CD4-positive, alpha-beta T cell (primary cell): ENCODE measurements around the gene MCC. TPM values are rescaled to one million over a fixed set of nuclear protein-coding genes. Genes with fewer than 3 reads are reported as not detected.

ENCODE experiments used
- ATAC-seq: fragments of 200-7000 bp; cut with Tn5 transposase; one replicate; pipeline ENCODE4 v1.10.0; 2022; ENCODE audit warnings: mild to moderate bottlenecking; ENCODE audit not compliant: poor library complexity
- CTCF ChIA-PET: fragments of 350-600 bp; sonication (Branson Sonifier 250); formaldehyde crosslinking; loops from one replicate; lab custom pipeline; 2021; ENCODE audit warnings: antibody characterized with exemption, inconsistent platforms; lab: Charles Lee
- POLR2A ChIA-PET: fragments of 350-600 bp; sonication (Branson Sonifier 250); formaldehyde crosslinking; loops from one replicate; lab custom pipeline; 2021; ENCODE audit warnings: antibody characterized with exemption, inconsistent platforms; lab: Charles Lee
- DNase-seq, 14 experiments: peaks; one replicate each; pipeline ENCODE4 v3.0.0-alpha.2; 2013 to 2020; ENCODE audit warnings: mixed read lengths in 2 of 14
- H3K27ac ChIP-seq, 2 donors: one replicate each; pipeline versions ENCODE4 v1.5.1 to v1.7.0; 2013; ENCODE audit warnings: low read length in 2 of 2, low read depth in 1 of 2, mild to moderate bottlenecking in 1 of 2
- H3K27me3 ChIP-seq, 2 experiments: 1 replicate in 1 of 2; 2 replicates in 1 of 2; pipeline versions ENCODE4 v1.6.1 to v1.7.0; 2013; ENCODE audit warnings: low read length in 2 of 2, control low read depth in 1 of 2, mild to moderate bottlenecking in 1 of 2, moderate library complexity in 1 of 2; ENCODE audit not compliant: insufficient read depth in 2 of 2, control insufficient read depth in 1 of 2
- H3K36me3 ChIP-seq: one replicate; pipeline ENCODE4 v1.6.1; 2013; ENCODE audit warnings: low read length, control low read depth; ENCODE audit not compliant: insufficient read depth
- H3K4me1 ChIP-seq: one replicate; pipeline ENCODE4 v1.6.1; 2013; ENCODE audit warnings: low read length, control low read depth; ENCODE audit not compliant: insufficient read depth
- H3K4me3 ChIP-seq: one replicate; pipeline ENCODE4 v1.5.1; 2013; ENCODE audit warnings: mild to moderate bottlenecking, low read length, moderate library complexity
- H3K9me3 ChIP-seq, 2 experiments: 1 replicate in 1 of 2; 2 replicates in 1 of 2; pipeline versions ENCODE4 v1.6.1 to v1.7.0; 2013; ENCODE audit warnings: low read length in 2 of 2, mild to moderate bottlenecking in 2 of 2, control low read depth in 1 of 2, moderate library complexity in 1 of 2; ENCODE audit not compliant: control insufficient read depth in 1 of 2, insufficient read depth in 1 of 2
- H3K27ac Mint-ChIP-seq: one replicate; pipeline ENCODE4 v1.8.0; 2020; ENCODE audit warnings: mixed read lengths
- H3K27me3 Mint-ChIP-seq: one replicate; pipeline ENCODE4 v1.8.0; 2021; ENCODE audit warnings: mixed read lengths
- H3K36me3 Mint-ChIP-seq: one replicate; pipeline ENCODE4 v1.8.0; 2021; ENCODE audit warnings: low read depth, mixed read lengths
- H3K4me1 Mint-ChIP-seq: one replicate; pipeline ENCODE4 v1.8.0; 2021; ENCODE audit warnings: low read depth, mixed read lengths
- H3K4me3 Mint-ChIP-seq: one replicate; pipeline ENCODE4 v1.8.0; 2020; ENCODE audit warnings: mild to moderate bottlenecking, mixed read lengths
- H3K9me3 Mint-ChIP-seq: one replicate; pipeline ENCODE4 v1.8.0; 2020; ENCODE audit warnings: mixed read lengths
- intact Hi-C, 2 experiments: fragments of 100-400 bp; cut with DNase I in 1 of 2; cut with micrococcal nuclease in 1 of 2; formaldehyde crosslinking; loops; one replicate each; pipeline versions ENCODE4 v1.15.1 to v1.9.0; 2023 to 2025; cut with DNase I, micrococcal nuclease
- total RNA-seq, 174 experiments: library from RNA in 2 of 174; stranded (reverse) in 2 of 174; gene quantifications; one replicate each; pipeline ENCODE4 v1.2.3 and lab custom pipeline; 2021 to 2026
- TF ChIP-seq, protein P1 (sequence below): fragments of 200-600 bp; IDR thresholded peaks from one replicate; pipeline ENCODE4 v1.8.0; 2022; ENCODE audit warnings: antibody characterized with exemption, mild to moderate bottlenecking

MCC gene
- total RNA-seq, 2 experiments from 2014 or later, result 3.2 to 3.3 TPM

DNA sequence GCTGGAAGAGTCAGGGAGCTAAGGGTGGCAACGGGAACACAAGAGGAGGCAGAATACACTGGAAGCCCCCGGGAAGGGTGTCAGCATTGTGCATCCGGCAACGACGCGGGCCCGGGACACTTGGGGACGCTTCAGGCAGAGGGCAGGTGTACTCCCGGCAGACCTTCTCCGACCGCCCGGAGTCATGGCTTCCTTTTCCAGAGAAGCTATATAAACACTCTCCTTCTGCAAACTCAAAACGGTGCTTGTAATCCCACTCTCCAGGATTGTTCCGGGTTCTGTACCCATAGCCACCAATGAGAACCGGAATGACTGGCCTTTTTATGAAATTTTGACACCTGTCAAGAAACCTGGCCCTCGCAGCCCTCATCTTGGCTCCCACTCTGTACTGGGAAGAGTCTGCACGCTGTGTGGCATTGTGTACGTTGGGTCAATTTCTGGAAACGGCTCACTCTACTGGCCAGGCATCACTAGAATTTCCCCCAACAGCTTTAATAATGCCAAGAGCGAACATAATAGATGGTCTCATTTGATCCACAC, 462 bp upstream of the MCC start:
- intact Hi-C loops, result loop anchor here in 1 of 2 experiments (10.0 kb wide), 1 partner anchor 154 kb away; no protein-coding TSS in a partner anchor
- Mint-ChIP-seq H3K27me3 (peaks cover 82% of the 10 kb centered on the region), H3K9me3 (peaks cover 12% of the 10 kb centered on the region), H3K4me1 (peaks cover 18% of the 10 kb centered on the region), H3K4me3 (peak overlapping the region; percentile 75), H3K36me3 (peaks cover 11% of the 10 kb centered on the region), H3K27ac (no peak overlapping the region)
- no peaks in the 10 kb centered on the region for H3K36me3 ChIP-seq
- ChIA-PET CTCF (interaction anchor here (0.8 kb wide), 1 partner anchor 11 kb away, joined by 3 read pairs; no protein-coding TSS in a partner anchor), POLR2A (interaction anchor here (1.9 kb wide), 1 partner anchor 24 kb away, joined by 7 read pairs; the partner anchor contains the start of gene YTHDC2)
- no peak overlapping the region for H3K27ac ChIP-seq
- ATAC-seq, result no peak
- H3K4me1 ChIP-seq, result peaks cover 24% of the 10 kb centered on the region
- peaks cover 53 to 57% of the 10 kb centered on the region in 2 experiments for H3K27me3 ChIP-seq
- peak in 1 of 14 experiments; percentile 14 for DNase-seq
- H3K9me3 ChIP-seq, result peaks cover 16 to 31% of the 10 kb centered on the region in 2 experiments
- H3K4me3 ChIP-seq, result peak overlapping the region; percentile 61
- TF ChIP-seq, protein P1, sequence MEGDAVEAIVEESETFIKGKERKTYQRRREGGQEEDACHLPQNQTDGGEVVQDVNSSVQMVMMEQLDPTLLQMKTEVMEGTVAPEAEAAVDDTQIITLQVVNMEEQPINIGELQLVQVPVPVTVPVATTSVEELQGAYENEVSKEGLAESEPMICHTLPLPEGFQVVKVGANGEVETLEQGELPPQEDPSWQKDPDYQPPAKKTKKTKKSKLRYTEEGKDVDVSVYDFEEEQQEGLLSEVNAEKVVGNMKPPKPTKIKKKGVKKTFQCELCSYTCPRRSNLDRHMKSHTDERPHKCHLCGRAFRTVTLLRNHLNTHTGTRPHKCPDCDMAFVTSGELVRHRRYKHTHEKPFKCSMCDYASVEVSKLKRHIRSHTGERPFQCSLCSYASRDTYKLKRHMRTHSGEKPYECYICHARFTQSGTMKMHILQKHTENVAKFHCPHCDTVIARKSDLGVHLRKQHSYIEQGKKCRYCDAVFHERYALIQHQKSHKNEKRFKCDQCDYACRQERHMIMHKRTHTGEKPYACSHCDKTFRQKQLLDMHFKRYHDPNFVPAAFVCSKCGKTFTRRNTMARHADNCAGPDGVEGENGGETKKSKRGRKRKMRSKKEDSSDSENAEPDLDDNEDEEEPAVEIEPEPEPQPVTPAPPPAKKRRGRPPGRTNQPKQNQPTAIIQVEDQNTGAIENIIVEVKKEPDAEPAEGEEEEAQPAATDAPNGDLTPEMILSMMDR, result no peak

DNA sequence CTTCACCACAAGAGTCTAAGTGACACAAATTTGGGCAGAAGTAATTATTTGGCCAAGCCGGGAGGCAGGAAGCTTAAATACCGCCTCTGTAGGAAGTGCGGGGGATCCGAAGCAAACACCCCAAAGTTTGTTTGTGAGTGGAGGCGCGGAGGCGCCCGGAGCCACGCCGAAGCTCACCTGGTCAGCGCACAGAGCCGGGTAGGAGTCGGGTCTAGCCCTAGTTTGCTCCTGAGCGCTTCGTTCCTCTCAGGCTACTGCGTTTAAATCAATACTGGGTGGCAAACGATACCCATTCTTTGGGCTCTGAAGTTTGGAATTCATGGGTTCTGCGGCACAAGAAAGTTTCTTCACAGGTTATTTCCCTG, 855 bp downstream of the MCC start:
- Histone ChIP-seq H3K36me3 (no peaks in the 10 kb centered on the region), H3K4me1 (peaks cover 24% of the 10 kb centered on the region), H3K27me3 (peaks cover 53 to 58% of the 10 kb centered on the region in 2 experiments), H3K4me3 (peak overlapping the region; percentile 61), H3K9me3 (peaks cover 16 to 31% of the 10 kb centered on the region in 2 experiments), H3K27ac (no peak overlapping the region)
- CTCF ChIA-PET, result interaction anchor here (0.8 kb wide), 1 partner anchor 10 kb away, joined by 3 read pairs; no protein-coding TSS in a partner anchor
- Mint-ChIP-seq H3K36me3 (peaks cover 11% of the 10 kb centered on the region), H3K27ac (no peak overlapping the region), H3K4me1 (peaks cover 18% of the 10 kb centered on the region), H3K4me3 (peak overlapping the region; percentile 81), H3K9me3 (peaks cover 12% of the 10 kb centered on the region), H3K27me3 (peaks cover 86% of the 10 kb centered on the region)
- DNase-seq (peak in 3 of 14 experiments; percentile 3 to 16 (median 14)), ATAC-seq (no peak)
- POLR2A ChIA-PET, result interaction anchor here (0.5 to 1.9 kb wide), 2 partner anchors 26 to 749 kb away, joined by 3 to 7 read pairs; partner anchors contain the start of gene YTHDC2
- TF ChIP-seq, protein P1, result no peak
- intact Hi-C loops, result loop anchor here in 1 of 2 experiments (10.0 kb wide), 1 partner anchor 153 kb away; no protein-coding TSS in a partner anchor

DNA sequence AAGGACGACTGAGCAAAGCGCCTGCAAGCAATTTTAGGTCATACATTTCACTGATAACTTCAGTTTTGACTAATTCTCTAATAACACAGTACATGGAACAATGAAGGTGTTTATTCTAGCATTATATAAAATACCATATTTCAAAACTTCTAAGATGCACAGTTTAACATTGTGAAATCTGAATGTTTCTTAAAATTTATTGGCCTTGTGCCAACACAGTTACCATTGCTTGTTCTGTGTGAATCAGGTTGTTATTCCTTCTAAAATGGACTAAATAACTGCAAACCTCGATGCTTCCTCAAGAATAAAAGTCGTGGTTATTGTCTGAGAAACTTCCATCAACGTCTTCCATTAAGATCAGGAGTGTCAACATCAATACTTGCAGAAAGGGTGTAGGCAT, 8.0 kb downstream of the MCC start:
- Mint-ChIP-seq H3K36me3 (no peaks in the 10 kb centered on the region), H3K27ac (no peak overlapping the region), H3K27me3 (peaks cover 51% of the 10 kb centered on the region), H3K9me3 (no peaks in the 10 kb centered on the region), H3K4me1 (no peaks in the 10 kb centered on the region), H3K4me3 (no peak overlapping the region)
- Histone ChIP-seq H3K27ac (no peak overlapping the region), H3K27me3 (peaks cover 0 to 15% of the 10 kb centered on the region in 2 experiments), H3K9me3 (no peaks in the 10 kb centered on the region), H3K4me3 (no peak overlapping the region), H3K36me3 (no peaks in the 10 kb centered on the region), H3K4me1 (no peaks in the 10 kb centered on the region)
- intact Hi-C loops, result loop anchor here in 1 of 2 experiments (10.0 kb wide), 1 partner anchor 145 kb away; no protein-coding TSS in a partner anchor
- POLR2A ChIA-PET, result no interaction called here
- CTCF ChIA-PET, result no interaction called here
- TF ChIP-seq, protein P1, result no peak
- ATAC-seq (no peak), DNase-seq (no peak)
